T-helper 1 cell treated with Interleukin-12 subunit alpha and Interleukin-12 subunit beta and Interleukin-4 antibody, amounts not matched to agents 30 μg/mL and 1 μg/mL, for 36 hours (primary cell): ENCODE measurements around the gene JAM3.

Experiments
- H3K27ac Mint-ChIP-seq: one replicate; pipeline ENCODE4 v1.8.0; 2021; ENCODE audit warnings: mild to moderate bottlenecking, mixed read lengths
- H3K27me3 Mint-ChIP-seq: one replicate; pipeline ENCODE4 v1.8.0; 2021; ENCODE audit warnings: low read depth, mixed read lengths
- H3K36me3 Mint-ChIP-seq: one replicate; pipeline ENCODE4 v1.8.0; 2021; ENCODE audit warnings: low read depth, mixed read lengths
- H3K4me1 Mint-ChIP-seq: one replicate; pipeline ENCODE4 v1.8.0; 2021; ENCODE audit warnings: low read depth, mixed read lengths
- H3K4me3 Mint-ChIP-seq: one replicate; pipeline ENCODE4 v1.8.0; 2021; ENCODE audit warnings: mild to moderate bottlenecking, moderate library complexity, mixed read lengths
- H3K9me3 Mint-ChIP-seq: one replicate; pipeline ENCODE4 v1.8.0; 2021; ENCODE audit warnings: mixed read lengths

Gene JAM3

DNA sequence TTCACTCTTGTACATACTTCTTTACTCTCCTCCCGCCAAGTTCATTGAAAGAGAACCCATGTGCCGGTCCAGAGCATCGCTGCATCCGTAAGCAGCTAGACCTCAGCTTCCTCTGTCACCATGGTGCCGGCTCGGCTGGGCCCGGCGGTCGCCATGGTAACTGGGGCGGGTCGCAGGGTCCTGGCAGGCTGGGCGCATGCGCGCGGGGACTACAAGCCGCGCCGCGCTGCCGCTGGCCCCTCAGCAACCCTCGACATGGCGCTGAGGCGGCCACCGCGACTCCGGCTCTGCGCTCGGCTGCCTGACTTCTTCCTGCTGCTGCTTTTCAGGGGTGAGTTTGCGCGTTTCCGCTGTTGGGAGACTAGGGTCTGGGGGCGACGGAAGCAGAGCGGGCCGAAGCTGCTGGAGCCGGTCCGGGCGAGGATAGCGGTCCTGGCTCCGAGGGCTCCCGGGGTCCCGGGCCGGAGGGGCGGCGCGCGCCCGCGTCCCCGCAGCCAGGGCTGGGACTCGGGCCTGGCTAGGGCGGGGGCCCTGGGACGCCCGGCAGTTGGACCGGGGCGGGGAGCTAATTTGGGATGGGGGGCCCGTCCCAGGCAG lies at the start of gene JAM3:
TSS of gene JAM3 (plus strand) at position 244 of the 597 bp plus-strand sequence. CDS start at position 256, 12 bp downstream.
- H3K36me3 Mint-ChIP-seq: no peaks in the 10 kb centered on the region
- peak within 1 kb of the TSS; percentile 82 for H3K4me3 Mint-ChIP-seq
- H3K4me1 Mint-ChIP-seq: peaks cover 6% of the 10 kb centered on the region
- H3K9me3 Mint-ChIP-seq: no peaks in the 10 kb centered on the region
- no peak within 1 kb of the TSS for H3K27ac Mint-ChIP-seq
- peaks cover 76% of the 10 kb centered on the region for H3K27me3 Mint-ChIP-seq

DNA sequence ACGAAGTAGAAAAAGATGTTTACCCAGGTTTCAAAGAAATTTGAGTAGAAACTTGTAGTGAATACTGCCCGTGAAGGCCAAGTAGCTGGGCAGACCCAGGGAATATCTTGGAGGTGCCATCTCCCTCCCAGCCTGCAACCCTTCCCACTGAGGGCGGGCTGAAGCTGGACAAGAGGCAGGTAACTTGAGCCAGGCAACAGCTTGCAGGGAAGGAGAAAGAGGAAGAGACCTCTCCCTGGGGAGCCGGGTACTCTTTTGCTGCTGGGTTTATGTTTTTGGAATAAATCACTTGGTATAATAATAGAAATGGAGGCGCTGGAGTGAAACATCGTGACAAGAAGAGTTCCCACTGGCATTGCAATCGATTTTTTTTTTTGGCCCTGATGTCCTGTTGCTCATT lies 49.4 kb upstream of the JAM3 start:
- H3K36me3 Mint-ChIP-seq: no peaks in the 10 kb centered on the region
- no peak overlapping the region for H3K4me3 Mint-ChIP-seq
- H3K9me3 Mint-ChIP-seq: no peaks in the 10 kb centered on the region
- peaks cover 47% of the 10 kb centered on the region for H3K27me3 Mint-ChIP-seq
- H3K27ac Mint-ChIP-seq: no peak overlapping the region
- no peaks in the 10 kb centered on the region for H3K4me1 Mint-ChIP-seq

DNA sequence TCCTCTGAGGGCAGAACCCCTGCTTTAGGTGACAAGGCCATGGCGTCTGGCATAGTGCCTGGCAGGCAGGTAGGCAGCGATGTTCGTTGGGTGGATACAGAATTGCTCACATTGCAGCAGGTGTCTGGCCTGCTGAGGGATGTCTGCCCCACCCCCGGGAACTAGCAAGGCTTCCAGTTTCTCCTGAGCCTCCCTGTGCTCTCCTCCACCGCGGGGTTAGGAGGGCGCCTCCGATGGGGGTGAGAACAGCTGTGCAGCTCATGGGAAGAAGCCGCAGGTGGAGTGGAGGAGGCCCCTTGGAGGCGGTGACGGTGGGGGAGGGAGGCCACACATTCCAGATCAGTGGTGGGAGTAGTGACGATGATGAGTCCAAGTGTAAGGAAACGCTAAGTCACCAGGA lies 48.3 kb upstream of the JAM3 start:
- Mint-ChIP-seq H3K4me1 (no peaks in the 10 kb centered on the region), H3K4me3 (no peak overlapping the region), H3K9me3 (no peaks in the 10 kb centered on the region), H3K27ac (no peak overlapping the region), H3K27me3 (peaks cover 45% of the 10 kb centered on the region), H3K36me3 (no peaks in the 10 kb centered on the region)

DNA sequence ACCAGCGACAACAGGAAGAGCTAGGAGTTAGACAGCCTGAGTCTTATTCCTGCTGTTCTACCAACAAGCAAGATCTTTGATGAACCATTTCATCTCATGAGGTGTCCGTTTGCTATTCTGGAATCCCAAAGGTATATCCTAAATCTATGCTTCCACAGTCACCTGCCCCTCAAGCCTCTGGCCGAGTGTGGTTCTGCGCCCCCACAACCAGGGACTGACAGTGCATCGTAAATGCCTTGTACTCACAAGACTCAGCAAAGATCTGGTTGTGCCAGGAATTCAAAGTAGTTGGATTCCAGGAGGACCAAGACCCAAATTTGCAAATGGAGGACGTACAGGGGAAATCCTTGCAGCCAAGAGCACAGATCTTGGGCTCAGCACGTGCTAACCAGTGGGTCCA lies 47.5 kb upstream of the JAM3 start:
- H3K36me3 Mint-ChIP-seq: no peaks in the 10 kb centered on the region
- H3K27me3 Mint-ChIP-seq: peaks cover 37% of the 10 kb centered on the region
- H3K4me3 Mint-ChIP-seq: no peak overlapping the region
- H3K9me3 Mint-ChIP-seq: no peaks in the 10 kb centered on the region
- no peak overlapping the region for H3K27ac Mint-ChIP-seq
- no peaks in the 10 kb centered on the region for H3K4me1 Mint-ChIP-seq

DNA sequence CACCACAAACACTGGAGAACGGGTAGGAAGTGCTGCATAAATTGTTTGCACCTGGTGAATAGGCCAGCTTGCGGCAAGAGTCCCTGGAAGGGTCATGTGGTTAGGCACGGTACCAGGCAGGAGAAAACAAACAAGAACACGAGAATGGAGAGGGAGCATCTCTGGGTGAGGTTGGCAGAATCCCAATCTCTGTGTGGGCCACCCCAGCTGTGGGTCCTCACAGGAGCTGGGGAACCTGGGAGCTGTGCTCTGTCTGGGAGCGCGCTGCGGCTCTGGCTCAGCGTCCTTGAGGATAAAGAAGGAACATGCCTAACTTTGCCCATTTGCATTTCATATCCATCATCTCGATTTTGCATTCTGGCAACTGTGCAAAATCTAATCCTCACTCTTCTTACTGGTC lies 46.1 kb upstream of the JAM3 start:
- peaks cover 25% of the 10 kb centered on the region for H3K27me3 Mint-ChIP-seq
- no peaks in the 10 kb centered on the region for H3K36me3 Mint-ChIP-seq
- no peaks in the 10 kb centered on the region for H3K9me3 Mint-ChIP-seq
- no peak overlapping the region for H3K27ac Mint-ChIP-seq
- H3K4me3 Mint-ChIP-seq: no peak overlapping the region
- H3K4me1 Mint-ChIP-seq: peaks cover 7% of the 10 kb centered on the region

DNA sequence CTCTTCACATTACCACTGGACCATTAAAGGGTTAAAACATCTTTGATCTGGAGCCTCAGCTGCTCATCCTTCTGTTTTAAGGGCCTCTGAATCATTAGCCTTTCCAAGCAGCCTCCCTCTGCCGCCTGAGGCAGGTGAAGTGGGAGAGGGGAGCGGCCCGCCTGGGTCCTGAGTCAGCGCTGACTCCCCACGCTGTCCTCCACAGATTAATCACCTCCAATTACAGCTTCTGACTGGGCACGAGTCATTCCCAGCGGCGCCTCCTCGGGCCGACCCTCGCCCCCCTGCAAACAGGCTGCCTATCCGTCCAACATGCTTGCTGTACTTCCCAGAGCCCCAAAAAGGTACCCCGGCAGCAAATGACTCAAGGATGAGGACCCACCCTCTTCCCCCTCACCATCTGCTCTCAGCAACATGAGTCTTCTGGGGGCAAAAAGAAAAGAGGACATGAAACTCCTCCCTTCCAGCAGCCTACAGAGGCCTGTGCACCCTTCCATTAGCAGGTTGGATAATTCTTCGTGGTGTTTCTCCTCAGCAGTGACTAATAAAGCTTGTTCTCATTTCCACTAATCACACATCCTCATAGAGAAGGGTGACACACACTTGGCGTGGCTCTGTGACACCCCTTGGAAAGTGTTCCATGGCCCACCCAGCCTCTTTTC lies 44.3 kb upstream of the JAM3 start:
- H3K9me3 Mint-ChIP-seq: no peaks in the 10 kb centered on the region
- H3K27ac Mint-ChIP-seq: no peak overlapping the region
- H3K4me3 Mint-ChIP-seq: no peak overlapping the region
- H3K4me1 Mint-ChIP-seq: peaks cover 13% of the 10 kb centered on the region
- peaks cover 16% of the 10 kb centered on the region for H3K27me3 Mint-ChIP-seq
- no peaks in the 10 kb centered on the region for H3K36me3 Mint-ChIP-seq

DNA sequence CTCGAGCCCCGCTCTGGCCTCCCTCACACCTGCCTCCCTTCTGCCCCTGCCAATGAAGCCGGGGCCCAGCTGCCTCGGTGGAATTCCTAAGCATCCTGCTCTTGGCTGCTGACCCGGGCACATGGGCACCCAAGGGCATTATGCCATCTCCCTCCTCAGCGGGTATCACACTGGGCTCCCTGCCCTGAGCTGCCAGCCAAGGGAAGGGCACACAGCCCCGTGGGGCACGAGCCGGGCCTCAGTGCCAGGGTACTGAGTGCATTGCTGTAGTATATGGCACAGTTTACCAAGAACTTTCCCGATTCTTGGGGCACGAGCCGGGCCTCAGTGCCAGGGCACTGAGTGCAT lies 43.8 kb upstream of the JAM3 start:
- Mint-ChIP-seq H3K27ac (no peak overlapping the region), H3K36me3 (no peaks in the 10 kb centered on the region), H3K27me3 (peaks cover 13% of the 10 kb centered on the region), H3K4me1 (peaks cover 13% of the 10 kb centered on the region), H3K4me3 (no peak overlapping the region), H3K9me3 (no peaks in the 10 kb centered on the region)

DNA sequence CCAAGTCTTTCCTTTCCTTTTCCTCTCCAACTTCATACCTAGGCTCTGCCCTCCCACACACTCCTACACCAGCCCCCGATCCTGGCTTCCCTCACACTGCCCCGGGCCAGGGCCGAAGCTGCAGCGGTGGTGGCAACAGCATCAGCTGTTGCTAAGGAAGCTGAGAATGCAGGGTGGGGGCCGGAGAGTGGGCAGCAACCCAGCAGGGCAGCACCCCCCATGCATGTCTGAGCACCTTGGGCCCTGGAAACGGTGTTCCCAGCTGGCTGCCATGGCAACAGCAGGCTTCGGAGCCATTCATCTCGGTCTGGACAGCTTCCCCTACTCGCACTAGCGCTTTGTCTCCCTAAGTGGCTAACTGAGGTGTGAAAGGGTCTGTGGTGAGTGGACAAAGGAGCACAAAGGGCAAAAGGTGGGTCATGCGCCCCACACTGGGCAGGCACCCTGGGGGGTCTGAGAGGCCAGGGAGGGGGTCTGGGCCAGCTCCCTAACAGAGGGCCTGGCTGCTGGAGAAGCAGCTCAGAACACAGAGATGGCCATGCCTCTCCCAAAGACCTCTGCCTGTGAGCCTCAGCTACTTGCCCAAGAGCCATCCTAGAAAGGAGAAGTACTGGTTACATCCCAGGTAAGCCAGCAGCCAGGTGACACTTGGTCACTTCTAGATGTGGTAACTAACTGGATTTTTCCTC lies 42.1 kb upstream of the JAM3 start:
- no peaks in the 10 kb centered on the region for H3K9me3 Mint-ChIP-seq
- H3K36me3 Mint-ChIP-seq: no peaks in the 10 kb centered on the region
- H3K27me3 Mint-ChIP-seq: peaks cover 16% of the 10 kb centered on the region
- H3K4me3 Mint-ChIP-seq: no peak overlapping the region
- H3K4me1 Mint-ChIP-seq: peaks cover 13% of the 10 kb centered on the region
- no peak overlapping the region for H3K27ac Mint-ChIP-seq

DNA sequence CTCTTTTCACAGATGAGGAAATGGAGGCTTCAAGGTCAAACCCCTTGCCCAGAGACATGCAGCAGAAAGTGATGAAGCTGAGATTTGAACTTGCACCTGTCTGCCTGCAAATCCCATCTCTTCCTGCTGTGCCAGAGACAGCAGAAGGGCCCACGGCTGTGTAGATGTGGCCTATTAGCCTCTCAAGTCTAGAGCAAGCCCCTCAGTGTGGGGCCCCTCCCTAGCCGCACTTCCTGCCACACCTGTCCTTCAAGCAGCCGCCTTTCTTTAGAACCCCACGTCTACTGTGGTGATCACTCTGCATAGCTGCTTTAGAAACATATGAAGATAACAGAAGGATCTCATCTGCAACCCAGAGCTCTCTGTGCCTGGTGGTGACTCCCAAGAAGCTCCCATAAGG lies 41.2 kb upstream of the JAM3 start:
- no peak overlapping the region for H3K27ac Mint-ChIP-seq
- peaks cover 16% of the 10 kb centered on the region for H3K4me1 Mint-ChIP-seq
- H3K4me3 Mint-ChIP-seq: no peak overlapping the region
- peaks cover 21% of the 10 kb centered on the region for H3K27me3 Mint-ChIP-seq
- no peaks in the 10 kb centered on the region for H3K9me3 Mint-ChIP-seq
- no peaks in the 10 kb centered on the region for H3K36me3 Mint-ChIP-seq

DNA sequence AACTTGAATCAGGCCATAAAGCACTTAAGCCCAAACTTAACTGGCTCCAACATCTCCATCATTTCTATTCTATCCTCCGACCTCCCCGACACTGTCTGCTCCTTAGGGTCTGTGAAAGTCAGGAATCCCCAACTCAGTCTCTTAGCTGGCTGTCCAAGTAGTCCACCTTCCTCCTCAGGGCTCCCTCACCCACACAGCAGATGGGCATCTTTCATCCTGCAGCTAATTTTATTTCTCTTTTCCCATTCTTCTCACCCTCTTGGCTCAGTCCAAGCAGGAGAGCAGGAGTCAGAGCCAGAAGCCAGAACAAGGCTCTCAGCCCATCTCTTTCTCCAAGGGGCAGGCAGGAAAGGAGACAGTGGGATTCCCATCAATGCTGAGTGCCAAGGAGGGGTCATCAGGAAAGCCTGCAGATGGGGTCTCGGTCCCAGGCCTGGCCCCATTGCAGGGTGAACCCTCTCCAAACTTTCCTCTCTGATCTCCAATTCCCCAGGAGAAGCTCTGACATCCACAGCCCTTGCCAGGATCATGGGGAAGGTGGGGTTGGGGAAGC lies 40.4 kb upstream of the JAM3 start:
- H3K36me3 Mint-ChIP-seq: no peaks in the 10 kb centered on the region
- peaks cover 21% of the 10 kb centered on the region for H3K27me3 Mint-ChIP-seq
- H3K27ac Mint-ChIP-seq: no peak overlapping the region
- H3K4me1 Mint-ChIP-seq: peaks cover 18% of the 10 kb centered on the region
- H3K9me3 Mint-ChIP-seq: no peaks in the 10 kb centered on the region
- no peak overlapping the region for H3K4me3 Mint-ChIP-seq

DNA sequence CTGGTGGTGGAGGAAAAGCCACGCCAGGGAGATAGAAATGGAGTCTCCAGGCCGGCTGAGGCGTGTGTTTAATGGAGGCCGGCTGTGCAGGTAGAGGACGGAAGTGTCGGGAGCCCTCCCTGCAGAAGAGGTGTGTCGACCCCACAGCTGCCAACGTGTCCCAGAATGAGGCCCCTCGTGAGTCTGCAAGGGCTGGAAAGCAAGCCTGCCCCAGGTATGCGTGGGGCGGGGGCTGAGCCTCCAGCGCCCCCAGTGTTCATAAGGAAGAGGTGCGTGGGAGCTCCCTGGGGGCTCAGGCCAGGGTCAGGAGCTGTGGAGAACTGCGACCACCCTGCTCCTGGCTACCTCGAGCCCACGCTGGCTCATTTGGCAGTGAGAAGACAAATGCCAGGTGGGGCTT lies 38.0 kb upstream of the JAM3 start:
- H3K4me1 Mint-ChIP-seq: peaks cover 39% of the 10 kb centered on the region
- no peak overlapping the region for H3K27ac Mint-ChIP-seq
- no peaks in the 10 kb centered on the region for H3K9me3 Mint-ChIP-seq
- H3K27me3 Mint-ChIP-seq: peaks cover 21% of the 10 kb centered on the region
- H3K36me3 Mint-ChIP-seq: no peaks in the 10 kb centered on the region
- no peak overlapping the region for H3K4me3 Mint-ChIP-seq

DNA sequence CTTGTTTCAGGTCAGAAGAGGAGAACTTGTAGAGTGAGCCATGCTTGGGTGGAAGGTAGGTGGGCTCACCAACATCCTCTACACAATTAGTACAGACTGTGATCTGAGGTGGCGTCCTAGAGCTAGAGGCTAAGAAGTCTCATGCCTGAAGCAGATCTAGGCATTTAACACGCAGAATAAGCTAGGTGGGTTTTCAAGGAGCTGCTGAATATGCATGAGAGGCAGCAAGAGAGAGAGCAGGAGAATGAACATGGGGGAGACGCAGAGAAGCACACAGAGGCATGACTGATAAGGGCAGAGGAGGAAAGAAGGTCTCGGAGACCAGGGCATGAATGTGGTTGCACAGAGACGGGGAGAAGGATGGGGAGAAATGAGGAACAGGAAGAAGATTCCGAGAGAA lies 36.8 kb upstream of the JAM3 start:
- H3K4me1 Mint-ChIP-seq: peaks cover 41% of the 10 kb centered on the region
- H3K27me3 Mint-ChIP-seq: peaks cover 24% of the 10 kb centered on the region
- H3K4me3 Mint-ChIP-seq: peak overlapping the region; percentile 12
- H3K36me3 Mint-ChIP-seq: peaks cover 1% of the 10 kb centered on the region
- no peak overlapping the region for H3K27ac Mint-ChIP-seq
- H3K9me3 Mint-ChIP-seq: no peaks in the 10 kb centered on the region

DNA sequence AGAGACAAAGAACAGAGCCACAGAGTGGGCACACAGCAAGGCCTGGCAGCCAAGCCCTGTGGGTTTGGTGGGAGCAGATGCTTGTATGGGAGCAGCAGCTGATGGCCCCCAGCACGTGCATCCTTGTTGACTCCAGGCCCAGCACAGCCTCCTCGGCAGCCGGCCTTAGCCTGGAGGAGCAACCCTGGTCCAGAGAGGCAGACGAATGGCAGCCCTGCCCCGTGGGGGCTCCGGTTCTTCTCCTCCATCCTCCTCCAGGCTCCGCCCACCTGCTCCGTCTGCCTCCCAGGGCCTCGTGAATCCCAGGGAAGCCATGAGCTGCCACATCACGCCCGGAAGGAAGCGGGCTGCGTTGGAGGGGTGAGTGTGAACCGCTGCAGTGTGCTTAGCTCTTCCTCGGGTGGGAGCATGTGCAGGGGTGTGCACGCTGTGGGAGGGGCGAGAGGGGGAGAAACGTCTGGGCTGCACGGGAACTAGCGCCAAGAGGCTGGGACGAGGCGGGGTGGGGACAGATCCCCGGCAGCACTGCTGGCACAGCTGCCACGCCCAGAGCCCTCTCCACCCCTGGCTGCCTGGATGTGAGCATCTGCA lies 36.3 kb upstream of the JAM3 start:
- H3K36me3 Mint-ChIP-seq: peaks cover 1% of the 10 kb centered on the region
- no peak overlapping the region for H3K4me3 Mint-ChIP-seq
- H3K27ac Mint-ChIP-seq: no peak overlapping the region
- peaks cover 25% of the 10 kb centered on the region for H3K27me3 Mint-ChIP-seq
- H3K9me3 Mint-ChIP-seq: no peaks in the 10 kb centered on the region
- peaks cover 38% of the 10 kb centered on the region for H3K4me1 Mint-ChIP-seq

DNA sequence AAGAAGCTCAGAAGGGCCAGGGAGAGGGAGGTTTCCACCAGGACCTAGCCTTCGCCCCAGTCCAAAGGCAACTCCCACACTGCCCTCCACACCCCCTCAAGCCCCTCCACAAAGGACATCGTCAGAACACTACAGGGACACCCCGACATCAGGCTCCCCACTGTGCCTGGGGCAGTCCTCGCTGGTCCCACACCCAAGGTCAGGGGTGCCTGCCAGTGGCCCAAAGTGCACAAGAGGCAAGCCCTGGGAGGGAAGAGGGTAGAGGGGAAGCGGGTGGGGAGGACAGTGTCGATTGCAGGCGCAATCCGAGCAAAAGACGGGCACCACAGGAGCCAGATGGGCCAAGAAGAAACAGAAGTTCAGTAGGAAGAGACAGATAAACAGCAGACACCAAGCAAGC lies 35.6 kb upstream of the JAM3 start:
- H3K27me3 Mint-ChIP-seq: peaks cover 25% of the 10 kb centered on the region
- H3K36me3 Mint-ChIP-seq: peaks cover 1% of the 10 kb centered on the region
- H3K27ac Mint-ChIP-seq: peak overlapping the region; percentile 68
- H3K4me3 Mint-ChIP-seq: peak overlapping the region; percentile 27
- peaks cover 38% of the 10 kb centered on the region for H3K4me1 Mint-ChIP-seq
- no peaks in the 10 kb centered on the region for H3K9me3 Mint-ChIP-seq
